Epithelial cell of proximal tubule (primary cell): ENCODE data around the gene TMC2. TPM values are rescaled to one million over a fixed set of nuclear protein-coding genes. Genes with fewer than 3 reads are reported as not detected.
"Not testable (repeated sequence)": the region's sequence is repeated elsewhere in the genome, so short reads cannot be mapped to it uniquely, and the experiment has no call there.

ENCODE experiments used
- DNase-seq: peaks from one replicate; pipeline ENCODE4 v3.0.0-alpha.2; 2011; ENCODE audit warnings: low read depth
- H3K4me3 ChIP-seq: 2 replicates; pipeline ENCODE4 v1.5.1; 2011; ENCODE audit warnings: low read depth, mild to moderate bottlenecking, low read length
- CTCF ChIP-seq: conservative IDR thresholded peaks from 2 replicates; pipeline ENCODE4 v1.5.1; 2012; ENCODE audit warnings: low read depth, mild to moderate bottlenecking, low read length
- total RNA-seq: library from RNA; depleted of rRNA; stranded (reverse); fragments of >200 nt; gene quantifications from 2 replicates; pipeline ENCODE4 v1.2.3, GENCODE V29; 2015

The TMC2 gene
- total RNA-seq, 1 donor from 2014 or later = not detected

DNA sequence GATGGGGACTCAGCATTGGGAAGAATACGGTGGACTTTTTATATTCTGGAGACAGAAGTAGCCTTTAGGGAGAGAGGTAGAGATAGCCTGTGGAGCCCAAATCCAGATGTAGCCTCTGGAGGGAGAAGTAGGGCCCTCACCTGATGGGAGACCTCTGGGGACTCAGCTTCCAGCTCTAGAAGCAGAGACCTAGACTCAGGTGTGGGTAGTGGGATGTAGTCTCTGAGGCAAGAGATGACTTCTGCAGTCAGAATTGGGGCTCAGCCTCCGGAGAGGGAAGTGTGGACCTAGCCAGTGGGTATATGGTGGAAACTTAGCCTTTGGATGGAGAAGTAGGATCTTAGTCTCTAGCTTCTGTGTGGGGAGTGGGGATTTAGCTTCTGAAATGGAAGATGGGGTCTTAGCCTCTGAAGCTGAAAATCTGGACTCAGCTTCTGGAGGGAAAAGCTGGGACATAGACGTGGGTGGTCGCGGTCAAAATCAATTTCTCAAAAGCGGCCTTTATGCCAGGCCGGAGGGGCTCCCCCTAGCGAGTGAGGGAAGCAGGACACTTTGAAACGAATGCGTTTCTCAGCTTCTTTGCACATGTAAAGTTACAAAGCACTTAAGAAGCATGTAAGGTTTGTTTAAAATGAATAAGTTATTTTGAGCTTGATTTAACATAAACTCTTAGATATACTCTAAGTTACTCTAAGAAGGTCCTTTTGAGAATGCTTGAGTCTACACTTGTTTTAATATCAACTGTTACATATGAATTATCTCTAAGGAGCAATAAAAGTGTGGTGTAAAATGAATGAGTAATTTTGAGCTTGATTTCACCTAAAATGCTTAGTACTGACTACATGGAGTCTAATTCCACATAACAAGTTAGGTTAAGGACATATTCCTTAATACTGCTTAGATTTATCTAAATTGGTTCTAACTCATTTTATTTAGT is 14.7 kb upstream of the TMC2 start:
- TF ChIP-seq CTCF = peak; percentile 92
- no peak overlapping the region for H3K4me3 ChIP-seq
- DNase-seq = no peak

DNA sequence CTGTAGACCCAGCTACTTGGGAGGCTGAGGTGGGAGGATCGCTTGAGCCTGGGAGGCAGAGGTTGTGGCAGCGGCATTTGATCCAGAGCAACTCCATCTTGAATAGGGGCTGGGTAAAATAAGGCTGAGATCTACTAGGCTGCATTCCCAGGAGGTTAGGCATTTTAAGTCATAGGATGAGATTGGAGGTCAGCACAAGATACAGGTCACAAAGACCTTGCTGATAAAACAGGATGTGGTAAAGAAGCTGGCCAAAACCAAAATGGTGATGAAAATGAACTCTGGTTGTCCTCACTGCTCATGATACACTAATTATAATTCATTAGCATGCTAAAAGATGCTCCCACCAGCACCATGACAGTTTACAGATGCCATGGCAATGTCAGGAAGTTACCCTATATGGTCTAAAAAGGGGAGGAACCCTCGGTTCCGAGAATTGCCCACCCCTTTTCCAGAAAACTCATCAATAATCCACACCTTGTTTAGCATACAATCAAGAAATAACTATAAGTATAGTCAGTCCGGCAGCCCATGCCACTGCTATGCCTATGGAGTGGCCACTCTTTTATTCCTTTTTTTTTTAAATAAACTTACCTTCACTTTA is 13.4 kb upstream of the TMC2 start:
- H3K4me3 ChIP-seq, DNase-seq: not testable (repeated sequence)

DNA sequence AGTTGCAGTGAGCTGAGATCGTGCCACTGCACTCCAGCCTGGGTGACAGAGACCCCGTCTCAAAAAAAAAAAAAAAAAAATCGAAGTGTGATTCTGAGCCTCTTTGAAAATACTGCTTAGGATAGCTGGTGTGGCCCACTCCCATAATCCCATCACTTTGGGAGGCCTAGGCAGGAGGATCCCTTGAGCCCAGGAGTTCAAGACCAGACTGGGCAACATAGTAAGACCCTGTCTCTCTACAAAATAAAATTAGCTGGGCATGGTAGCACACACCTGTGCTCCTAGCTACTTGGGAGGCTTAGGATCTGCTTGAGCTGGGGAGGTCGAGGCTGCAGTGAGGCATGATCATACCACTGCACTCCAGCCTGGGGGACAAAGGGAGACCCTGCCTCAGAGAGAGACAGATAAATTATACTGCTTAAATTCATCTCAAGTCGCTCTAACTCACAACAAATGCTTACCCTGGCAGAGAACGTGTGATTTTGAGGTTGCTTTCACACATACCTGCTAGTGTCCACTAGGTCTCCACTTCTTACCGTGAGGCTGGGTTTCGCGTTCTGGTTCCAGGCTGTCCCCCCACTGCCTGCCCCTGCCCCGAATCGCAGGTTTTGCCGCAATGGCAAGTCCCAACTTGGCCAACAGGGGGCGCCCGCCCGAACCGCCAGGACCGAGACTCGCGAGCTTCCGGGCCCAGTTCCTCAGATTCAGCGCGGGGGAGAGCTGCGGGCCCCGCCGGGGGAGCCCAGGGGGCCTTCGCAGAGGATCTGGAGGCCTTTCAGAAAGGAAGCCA is 12.3 kb upstream of the TMC2 start:
- H3K4me3 ChIP-seq = peak overlapping the region; percentile 89
- DNase-seq = no peak

GRCh38 chr20:2524709-2525506 is 11.5 kb upstream of the TMC2 start:
- no peak for TF ChIP-seq CTCF
- H3K4me3 ChIP-seq = peak overlapping the region; percentile 89
- DNase-seq = no peak

More for the DNA sequence above, 12.3 kb upstream of the TMC2 start:
- peak; percentile 90 for TF ChIP-seq CTCF

DNA sequence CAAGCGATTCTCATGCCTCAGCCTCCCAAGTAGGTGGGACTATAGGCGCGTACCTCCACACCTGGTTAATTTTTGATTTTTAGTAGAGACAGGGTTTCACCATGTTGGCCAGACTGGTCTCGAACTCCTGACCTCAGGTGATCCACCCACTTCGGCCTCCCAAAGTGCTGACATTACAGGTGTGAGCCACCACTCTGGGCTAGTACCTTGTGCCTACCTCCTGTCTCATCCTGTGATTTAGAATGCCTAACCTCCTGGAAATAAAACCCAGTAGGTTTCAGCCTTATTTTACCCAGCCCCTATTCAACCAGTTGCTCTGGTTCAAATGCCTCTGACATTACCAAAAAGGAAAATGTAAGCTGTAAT is 10.2 kb upstream of the TMC2 start:
- not testable (repeated sequence) for DNase-seq, H3K4me3 ChIP-seq

DNA sequence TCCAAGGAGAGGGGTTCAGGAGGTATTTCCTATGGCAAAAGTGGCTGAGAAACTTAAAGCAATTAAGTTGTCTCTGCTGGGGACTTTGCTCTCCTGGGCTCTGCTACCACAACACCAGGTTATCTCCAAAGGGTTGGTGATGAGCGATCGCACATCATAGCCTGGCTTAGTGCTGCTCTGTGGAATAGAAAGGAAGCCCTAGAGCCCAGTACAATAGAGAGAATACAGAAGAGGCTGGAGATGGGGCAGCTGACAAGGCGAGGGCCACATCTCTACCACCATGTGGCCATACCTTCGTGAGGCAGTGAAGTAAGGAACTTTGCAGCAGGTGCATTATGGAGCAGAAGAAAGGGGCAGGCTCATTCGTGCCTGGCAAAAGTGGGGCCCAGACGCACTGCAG is 8.6 kb upstream of the TMC2 start:
- DNase-seq = no peak
- no peak overlapping the region for H3K4me3 ChIP-seq
- no peak for TF ChIP-seq CTCF

- no peak for DNase-seq
- TF ChIP-seq CTCF = no peak
- H3K4me3 ChIP-seq = no peak overlapping the region
Observed at GRCh38 chr20:2528671-2529271, 7.6 kb upstream of the TMC2 start.
